NCI-H2196 (cell line): ENCODE results near the gene DR1.
A peak's percentile ranks its signal among the peaks of the same experiment; 100 is the strongest.

Experiments used
- DNase-seq: peaks from one replicate; lab custom pipeline; 2025; ENCODE audit not compliant: unreplicated experiment; lab: John Stamatoyannopoulos, UW

DR1 gene

DNA sequence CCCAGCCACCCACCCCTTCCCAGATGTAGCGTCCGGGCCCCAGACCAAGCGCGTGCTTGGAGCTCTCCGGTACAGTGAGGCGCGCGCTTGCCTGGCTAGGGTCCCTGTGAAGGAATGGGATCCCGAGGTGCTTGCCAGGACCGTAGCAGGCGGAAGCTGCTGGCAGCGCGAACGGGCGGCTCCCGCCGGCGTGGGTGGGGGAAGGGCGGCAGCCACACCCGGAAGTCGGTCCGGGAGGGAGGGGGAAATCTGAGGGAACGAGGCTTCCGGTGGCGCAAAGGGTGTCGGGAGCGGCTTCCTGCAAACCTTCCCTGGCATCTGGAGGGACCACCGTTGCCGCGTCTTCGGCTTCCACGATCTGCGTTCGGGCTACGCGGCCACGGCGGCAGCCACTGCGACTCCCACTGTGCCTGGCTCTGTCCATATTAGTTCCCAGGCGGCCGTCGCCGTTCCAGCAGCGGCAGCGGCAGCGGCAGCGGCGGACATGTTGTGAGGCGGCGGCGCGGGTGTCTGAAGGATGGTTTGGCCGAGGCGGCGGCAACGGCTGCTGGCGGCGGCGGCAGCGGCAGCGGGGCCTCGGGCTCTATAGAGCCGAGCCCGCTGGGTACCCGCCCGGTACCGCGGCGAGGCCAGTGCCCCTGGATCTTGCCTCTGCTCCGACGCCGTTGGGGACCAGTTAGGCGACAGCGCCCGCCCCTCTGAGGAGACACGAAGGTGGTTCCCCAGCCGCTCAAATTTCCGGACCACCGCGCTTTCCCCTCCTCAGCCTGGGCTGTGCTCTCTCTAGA is at the start of gene DR1:
TSS of gene DR1 (plus strand) at position 275 of the 788 bp plus-strand sequence. CDS start 739 bp downstream, outside the sequence.
- peak; percentile 90 for DNase-seq

DNA sequence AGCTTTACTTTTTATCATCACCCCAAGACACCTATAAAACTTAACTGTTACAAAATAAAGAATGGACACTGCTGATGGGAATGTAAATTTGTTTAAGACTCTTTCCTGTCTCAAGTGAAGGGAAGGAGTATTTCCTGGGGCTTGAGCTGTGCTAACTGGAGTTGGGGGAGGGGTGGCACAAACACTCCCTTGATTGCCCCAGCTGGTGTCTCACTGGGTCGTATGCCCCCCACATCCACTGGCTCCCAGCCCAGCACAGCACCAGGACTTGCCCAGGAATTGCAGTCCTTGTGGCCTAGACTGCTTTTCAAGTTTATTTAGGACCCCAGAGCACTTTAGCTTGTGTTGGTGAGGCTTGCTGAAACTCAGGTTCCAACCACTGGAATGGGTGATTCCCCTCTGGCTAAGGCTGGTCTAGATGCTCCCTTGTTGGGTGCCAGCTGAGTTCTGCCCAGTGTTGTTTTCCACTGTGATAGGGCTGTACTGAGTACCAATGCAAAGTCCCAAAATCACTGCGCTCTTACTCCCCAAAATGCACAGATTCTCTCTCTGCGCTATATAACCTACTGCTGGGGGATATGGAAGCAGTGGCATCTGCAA is 49.1 kb upstream of the DR1 start:
- no peak for DNase-seq

DNA sequence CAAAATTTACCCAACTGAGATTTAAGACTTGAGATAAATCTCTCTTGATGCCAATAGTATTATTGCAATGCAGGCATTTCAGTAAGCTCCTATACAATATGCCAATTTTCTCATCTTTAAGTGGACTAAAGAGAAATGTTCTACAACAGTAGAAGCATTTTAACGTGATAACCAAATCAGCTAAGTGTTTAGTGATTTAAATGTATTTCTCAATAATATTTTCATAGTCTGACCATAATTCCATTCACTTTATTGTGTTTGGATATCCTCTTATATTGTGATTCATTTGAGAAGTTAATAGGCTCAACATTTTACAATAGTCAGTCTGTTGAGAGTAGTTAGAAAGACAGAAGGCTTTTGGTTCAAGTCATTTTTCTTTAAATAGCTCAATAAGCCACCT is 44.6 kb upstream of the DR1 start:
- no peak for DNase-seq

DNA sequence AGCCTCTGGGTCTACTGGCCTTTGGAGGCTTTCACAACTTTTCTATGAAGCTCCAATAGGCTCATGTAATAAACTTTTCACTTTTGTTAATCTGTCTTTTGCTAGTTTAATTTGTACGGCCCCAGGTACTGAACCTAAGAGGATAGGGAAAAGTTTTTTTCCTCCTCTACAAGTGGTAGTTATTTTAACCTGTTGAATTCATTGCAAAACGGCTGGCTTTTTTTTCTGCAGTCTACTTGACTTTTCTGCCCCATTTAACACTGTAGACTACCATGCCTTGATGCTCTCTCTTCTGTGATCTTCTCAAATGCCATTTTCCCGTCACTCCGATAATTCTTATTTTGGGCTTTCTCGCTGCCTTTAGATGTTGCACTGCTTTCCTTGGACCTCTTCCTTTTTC is 43.6 kb upstream of the DR1 start:
- no peak for DNase-seq

DNA sequence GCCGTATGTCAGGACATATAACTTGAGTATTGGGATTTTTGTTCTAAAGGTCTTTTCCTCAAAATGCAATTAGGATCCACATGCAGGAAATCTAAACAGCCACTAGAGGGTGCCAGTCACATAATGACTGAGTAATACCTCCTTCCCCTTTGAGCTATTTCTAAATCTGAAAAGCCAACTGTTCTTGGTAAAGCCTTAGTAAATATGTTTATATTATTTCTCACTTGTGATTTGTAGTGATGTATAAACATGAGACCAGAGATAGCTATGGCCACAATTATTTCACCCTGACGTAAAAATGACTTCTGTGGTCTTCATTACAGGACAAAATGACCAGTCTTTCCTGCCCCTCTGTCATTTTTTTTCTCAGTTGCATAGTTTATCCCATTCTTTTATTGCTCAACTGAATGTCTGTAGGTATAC is 41.0 kb upstream of the DR1 start:
- peak; percentile 70 for DNase-seq

DNA sequence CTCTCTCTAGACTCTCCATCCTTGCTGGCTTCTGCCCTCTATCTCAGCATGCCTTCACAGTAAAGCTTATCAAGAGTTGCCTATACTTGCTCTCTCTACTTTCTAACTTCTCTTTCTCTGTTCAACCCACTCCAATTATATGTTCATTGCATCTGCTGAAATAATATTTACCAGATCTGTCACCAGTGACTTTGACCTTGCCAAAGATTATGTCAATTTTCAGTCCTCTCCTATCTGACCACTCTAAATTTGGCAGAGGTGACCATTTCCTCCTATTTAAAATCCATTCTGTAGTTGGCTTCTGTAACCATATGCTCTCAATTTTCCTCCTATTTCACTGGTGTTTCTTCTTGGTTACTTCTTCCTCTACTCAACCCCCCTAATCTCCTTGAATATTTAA is 38.8 kb upstream of the DR1 start:
- no peak for DNase-seq

DNA sequence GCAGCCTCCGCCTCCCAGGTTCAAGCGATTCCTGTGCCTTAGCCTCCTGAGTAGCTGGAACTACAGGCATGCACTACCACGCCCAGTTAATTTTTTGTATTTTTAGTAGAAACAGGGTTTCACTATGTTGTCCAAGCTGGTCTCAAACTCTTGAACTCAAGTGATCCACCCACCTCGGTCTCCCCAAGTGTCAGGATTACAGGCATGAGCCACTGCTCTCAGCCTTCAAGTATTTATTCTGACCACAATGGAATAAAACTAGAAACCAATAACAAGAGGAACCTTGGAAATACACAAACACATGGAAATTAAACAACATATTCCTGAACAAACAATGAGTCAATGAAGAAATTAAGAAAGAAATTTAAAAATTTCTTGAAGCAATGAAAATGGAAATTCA is 32.7 kb upstream of the DR1 start:
- no peak for DNase-seq

DNA sequence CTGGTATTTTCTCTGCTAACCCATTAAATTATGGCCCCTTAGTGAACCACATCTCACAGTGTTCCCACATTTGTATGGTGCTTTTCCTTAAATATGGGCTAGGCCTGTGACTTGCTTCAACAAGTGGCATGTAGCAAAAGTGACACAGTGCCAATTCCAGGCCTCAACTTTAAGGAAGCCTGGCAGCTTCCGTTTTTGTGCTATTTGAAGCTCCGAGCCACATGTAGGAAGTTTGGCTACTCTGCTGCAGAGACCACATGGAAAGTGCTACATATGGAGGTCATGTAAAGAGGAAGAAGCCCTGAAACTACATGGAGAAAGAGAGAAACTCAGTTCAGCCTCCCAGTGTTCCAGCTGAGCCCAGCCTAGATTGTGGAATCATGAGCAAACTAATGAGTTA is 28.5 kb upstream of the DR1 start:
- no peak for DNase-seq

DNA sequence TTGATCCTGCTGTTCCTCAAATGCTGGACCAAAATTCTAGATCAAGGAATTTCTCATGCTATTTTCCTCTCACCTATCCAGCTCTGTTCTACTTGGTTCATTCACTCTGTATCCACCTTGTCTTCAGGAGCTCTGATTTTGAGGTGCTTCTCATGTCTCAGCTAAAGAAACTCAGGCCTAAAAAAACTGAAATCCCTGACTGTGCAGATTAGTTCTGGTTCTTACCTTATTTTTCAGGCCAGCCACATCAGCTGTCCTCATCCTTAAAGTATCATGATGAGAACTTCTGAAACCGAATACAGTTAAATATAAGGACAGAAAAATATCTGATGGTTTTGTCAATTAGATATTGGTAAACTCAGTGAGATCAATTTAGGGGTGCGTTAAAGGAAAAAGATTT is 27.8 kb upstream of the DR1 start:
- no peak for DNase-seq

DNA sequence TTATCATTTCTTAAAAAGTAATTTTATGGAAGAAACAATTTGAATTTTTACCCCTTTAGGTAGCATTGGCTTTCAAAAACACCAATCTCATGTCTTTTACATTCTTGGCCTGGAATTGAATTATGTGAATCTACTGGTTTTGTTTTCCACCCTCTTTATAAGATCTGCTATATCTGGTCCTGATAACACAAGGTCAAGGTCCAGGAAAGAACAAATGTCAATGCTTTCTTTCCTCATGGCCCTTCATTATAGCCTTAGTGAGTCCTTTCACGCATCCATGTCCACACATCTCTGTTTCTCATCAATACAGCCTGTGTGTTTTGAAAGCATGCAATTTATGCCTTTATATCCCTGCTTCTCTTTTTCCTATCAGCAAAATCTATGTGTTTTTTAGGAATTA is 24.0 kb upstream of the DR1 start:
- no peak for DNase-seq

DNA sequence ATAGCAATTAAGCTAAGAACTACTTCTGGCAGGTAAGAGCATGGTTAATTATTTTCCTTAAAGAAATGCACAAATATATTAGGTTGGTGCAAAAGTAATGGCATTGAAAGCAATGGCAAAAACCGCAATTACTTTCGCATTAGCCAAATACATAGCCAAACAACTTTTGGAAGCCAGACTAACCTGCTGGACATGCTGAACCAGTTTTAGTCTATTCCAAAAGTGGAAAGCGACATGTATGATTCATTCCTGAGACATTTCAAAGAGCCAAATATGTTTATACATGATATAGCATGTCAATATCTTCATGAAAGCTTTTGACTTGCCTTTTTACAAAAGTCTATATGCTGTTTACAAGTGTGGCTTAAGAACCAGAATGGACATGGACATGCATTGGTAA is 23.4 kb upstream of the DR1 start:
- no peak for DNase-seq

DNA sequence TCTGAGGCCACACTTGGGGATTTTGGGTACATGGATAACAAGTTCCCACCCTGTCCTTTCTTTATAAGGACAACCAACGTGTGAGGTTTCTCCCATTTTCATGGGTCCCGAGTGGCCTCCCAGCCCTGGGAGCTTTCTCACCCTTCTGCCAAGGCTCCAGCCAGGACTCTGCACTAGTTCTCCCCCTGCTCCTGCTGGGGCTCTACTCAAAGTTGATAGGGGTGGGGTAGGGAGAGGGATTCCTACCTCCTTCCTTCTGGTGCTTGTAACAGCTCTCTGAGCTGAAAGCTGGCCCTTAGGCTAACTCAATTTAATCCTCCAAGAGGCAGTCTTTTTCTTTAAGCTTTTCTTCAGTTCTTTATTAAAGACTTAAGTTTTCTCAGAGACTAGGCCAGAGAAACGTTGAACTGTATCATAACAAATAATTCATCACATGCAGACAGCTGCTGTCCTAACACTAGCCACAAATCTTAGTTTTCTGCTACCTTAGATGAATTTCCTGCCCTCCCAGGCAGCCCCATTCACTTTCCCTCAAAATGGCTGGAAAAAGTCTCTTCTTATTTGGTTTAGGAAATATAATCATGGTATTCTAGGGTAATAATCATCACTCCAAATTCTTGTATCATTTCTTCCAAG is 22.4 kb upstream of the DR1 start:
- DNase-seq, result no peak

DNA sequence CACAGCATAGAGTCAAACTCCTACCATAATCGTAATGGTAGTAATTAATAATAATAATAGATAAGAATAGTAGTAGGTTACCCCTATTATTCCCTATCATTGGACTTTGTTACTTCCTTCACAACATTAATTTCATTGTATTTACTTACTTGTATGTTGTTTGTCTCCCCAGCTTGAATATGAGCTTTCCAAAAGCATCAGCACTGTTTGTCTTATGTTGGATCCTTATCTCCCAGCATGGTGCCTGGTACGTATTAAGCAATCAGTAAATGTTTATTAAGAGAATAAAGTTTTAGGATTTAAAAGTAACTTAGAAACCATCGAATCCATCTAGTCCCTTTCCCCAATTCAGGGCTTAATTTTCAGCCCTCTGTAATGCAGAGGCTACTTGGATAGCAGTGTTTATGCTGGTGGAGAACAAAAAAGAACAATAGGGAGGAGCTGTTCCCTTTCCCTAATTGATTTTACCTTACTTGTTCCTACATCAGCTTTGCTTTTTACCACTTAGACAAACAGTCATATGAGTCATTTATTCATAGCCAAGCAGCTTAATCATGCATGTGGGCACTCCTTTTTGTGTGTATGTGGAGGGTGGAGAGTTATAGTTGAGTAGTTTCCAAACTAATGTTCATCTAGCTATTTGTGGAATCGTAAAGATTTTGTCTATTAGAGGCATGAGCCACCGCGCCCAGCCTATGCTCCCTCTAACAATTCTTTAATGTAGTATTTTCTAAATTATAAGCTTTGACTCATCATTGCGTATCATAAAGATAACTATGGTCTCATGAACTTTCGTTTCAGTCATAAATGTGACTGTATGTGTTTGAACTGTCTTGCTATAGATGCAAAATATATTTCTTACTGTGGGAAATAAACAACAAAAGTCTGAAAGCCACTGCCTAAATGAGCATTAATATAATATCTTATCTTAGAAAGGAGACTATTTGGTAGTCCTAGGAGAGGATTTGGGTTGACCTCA is 20.9 kb upstream of the DR1 start:
- DNase-seq, result no peak

DNA sequence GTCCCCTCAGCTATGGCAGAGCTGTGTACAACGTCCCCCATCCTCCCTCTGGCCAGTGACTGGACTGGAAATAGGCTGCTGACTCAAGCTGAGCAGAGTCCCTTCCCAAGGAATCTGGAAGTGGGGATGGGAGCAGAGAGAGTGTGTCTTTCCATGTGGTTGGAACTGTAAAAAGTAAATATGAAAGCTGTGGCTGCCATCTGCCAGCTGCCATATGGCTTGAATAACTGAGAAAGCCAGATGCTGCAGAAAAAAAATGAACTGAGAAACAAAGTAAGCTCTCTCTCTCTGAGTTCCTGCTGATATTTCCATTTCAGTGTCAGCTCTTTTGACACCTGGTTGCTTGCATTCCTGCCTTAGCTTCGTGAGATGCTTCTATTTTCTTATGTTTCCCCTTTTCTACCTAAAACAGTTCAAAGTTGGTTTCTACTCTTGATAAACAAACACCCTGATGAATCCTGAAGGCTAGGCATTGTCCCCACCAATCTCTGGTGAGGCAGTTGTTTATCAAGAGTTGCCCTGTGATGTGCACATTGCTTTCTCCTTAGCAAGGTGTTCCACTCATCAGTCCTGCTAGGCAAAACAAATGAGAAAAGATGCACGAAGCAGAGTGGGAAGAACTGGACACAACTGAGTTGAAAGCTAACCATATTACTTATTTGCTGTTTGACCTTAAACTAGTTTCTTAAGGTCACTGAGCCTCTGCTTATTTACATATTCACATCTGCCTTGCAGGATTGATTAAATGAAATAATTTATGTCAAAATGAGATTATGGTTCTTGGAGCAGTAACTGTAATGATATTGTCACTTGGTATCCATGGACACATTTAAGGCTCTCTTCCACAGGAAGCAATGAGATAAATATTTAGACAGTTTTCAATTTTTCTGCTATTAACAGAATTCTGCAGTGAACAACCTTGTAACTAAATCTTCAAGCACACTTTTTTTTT is 16.6 kb upstream of the DR1 start:
- DNase-seq, result no peak

DNA sequence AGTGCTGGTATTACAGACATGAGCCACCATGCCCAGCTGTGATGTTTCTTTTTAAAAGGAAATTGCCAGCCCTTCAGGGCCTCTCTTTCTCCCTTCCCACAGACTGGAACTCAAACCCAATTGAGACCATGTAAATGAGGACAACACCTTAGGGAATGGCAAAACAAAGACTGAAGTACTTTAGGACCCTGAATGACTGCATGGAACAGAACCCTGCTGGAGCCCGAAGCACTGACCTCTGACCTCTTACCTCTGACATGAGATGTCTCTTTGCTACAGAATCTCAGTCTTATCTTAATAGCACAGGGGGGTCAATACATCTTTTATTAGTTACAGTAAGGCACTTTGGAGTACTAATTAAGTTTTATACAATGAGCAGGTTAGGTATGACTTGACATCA is 15.5 kb upstream of the DR1 start:
- no peak for DNase-seq

DNA sequence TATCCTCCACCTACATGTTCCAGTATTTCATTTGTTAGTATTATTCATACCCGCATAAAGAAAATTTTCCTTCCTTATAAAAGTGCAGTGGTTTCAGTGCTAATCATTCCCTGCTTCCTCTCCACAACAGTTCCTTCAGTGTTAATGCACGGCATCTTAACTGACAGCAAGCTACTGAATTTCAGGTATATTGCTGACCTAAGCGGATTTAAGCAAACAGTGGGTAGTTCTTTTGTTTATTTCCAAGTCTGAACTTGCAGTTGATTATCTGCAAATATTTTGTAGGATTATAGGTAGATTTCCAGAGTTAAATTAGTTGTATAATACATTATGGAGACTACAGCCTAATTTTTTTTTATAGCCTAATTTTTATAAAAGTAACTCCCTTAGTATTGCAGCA is 15.1 kb upstream of the DR1 start:
- no peak for DNase-seq

DNA sequence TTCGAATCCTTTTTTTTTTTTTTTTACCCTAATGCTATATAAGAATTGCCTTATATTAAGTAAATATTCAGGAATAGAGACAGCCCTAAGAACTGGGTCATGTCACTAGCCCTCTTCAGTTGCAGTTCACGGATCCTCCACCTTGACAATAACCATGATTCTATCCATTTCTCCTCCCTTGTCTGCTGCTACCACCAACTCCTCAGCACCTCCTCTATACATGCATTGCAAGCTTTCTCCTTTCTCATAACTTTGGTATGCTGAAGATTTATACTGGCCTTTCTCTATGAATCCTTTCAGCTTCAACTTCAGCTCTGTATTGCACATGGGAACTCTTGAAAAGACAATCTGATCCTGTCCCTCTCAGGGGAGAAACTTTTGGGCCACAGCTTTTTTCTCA is 14.3 kb upstream of the DR1 start:
- no peak for DNase-seq

DNA sequence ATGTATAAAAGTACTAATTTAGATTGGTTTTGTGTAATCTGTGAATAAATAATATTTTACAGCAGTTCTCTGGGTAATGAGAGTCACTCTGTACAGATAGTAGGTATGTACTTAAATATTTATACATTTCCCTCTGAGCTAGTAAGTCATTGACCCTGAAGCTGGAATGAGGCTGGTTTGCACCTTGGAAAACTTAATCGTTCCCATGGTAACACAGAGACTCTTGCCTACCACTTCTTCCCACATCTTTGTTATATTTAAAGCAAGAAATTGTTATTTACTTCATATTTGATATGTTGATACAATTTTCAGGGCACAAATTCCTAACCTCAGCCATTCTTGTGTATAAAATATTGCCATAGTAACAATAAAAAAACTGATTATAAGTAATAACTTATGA is 13.3 kb upstream of the DR1 start:
- DNase-seq, result no peak

DNA sequence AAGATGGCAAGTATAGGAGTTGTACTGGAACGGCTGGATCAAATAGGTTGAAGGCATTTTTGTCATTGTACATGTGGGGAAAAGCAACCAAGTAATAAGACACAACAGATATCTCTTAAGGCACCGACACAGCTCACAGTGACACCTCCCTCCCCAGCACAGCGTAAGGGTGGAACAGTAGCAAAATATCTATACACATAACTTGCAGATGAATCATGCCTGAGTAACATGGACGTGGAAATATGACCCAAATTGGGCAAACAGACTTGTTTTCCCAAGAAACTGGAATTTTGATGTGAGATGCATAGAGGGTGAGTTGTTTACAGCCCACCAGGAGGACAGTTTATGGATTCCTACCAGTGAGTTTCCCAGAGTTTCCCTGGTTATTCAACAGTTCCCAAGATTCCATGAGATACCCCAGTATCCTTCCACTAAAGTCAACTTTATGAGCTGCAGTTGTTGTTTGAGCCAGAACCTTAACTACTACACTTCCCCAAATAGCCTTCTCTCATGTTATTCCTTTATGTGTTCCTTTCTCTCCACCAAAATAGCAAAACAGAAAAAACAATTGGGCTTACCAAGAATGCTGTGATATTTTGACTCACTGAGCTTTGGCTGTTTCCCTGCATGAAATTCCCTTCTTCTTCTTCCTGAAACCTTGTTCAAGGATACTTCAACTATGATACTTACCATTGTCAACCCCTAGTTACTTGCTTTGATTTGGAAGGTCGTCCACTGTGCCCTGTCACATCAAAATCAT is 7.1 kb upstream of the DR1 start:
- DNase-seq, result no peak
